GM18508 (cell line): ENCODE results near the gene MPZL1.
"Not testable (repeated sequence)": the region's sequence is repeated elsewhere in the genome, so short reads cannot be mapped to it uniquely, and the experiment has no call there.

Experiments
- ATAC-seq: cut with Tn5 transposase; IDR thresholded peaks from one replicate; pipeline ENCODE4 v1.9.1; 2021; ENCODE audit warnings: moderate number of reproducible peaks; ENCODE audit not compliant: insufficient read depth, unreplicated experiment

MPZL1 gene

GRCh38 chr1:167803358-167804207, 81.8 kb downstream of the MPZL1 start:
- ATAC-seq, result peak; percentile 90

- ATAC-seq, result no peak
Measured at GRCh38 chr1:167805041-167805556, 83.3 kb downstream of the MPZL1 start.

GRCh38 chr1:167806235-167806634, 84.5 kb downstream of the MPZL1 start:
- not testable (repeated sequence) for ATAC-seq

DNA sequence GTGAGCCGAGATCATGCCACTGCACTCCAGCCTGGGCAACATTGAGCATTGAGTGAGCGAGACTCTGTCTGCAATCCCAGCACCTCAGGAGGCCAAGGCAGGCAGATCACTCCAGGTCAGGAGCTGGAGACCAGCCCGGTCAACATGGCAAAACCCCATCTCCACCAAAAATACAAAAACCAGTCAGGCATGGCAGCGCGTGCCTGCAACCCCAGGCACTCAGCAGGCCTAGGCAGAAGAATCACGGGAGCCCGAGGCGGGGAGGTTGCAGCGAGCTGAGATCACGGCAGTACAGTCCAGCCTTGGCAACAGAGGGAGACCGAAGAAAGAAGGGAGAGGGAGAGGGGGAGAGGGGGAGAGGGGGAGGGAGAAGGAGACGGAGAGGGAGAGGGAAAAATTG, 84.9 kb downstream of the MPZL1 start:
- ATAC-seq, result not testable (repeated sequence)

GRCh38 chr1:167808104-167808503, 86.3 kb downstream of the MPZL1 start:
- ATAC-seq, result no peak

- no peak for ATAC-seq
Measured at GRCh38 chr1:167808690-167809089, 86.9 kb downstream of the MPZL1 start.

DNA sequence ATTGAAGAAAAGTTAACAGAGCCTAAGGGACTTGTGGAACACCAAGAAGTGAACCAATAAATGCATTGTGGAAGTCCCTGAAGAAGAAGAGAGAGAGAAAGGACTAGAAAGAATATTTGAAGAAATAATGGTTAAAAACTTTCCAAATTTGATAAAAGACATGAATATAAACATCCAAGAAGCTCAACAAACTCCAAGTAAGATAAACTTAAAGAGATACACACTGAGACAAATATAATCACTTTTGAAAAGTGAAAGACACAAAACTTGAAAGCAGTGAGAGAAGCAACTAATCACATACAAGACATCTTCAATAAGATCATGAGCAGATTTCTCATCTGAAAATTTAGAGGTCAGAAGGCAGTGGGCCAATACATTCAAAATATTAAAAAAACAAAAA, 91.2 kb downstream of the MPZL1 start:
- ATAC-seq, result no peak

GRCh38 chr1:167815650-167816049, 93.9 kb downstream of the MPZL1 start:
- no peak for ATAC-seq

DNA sequence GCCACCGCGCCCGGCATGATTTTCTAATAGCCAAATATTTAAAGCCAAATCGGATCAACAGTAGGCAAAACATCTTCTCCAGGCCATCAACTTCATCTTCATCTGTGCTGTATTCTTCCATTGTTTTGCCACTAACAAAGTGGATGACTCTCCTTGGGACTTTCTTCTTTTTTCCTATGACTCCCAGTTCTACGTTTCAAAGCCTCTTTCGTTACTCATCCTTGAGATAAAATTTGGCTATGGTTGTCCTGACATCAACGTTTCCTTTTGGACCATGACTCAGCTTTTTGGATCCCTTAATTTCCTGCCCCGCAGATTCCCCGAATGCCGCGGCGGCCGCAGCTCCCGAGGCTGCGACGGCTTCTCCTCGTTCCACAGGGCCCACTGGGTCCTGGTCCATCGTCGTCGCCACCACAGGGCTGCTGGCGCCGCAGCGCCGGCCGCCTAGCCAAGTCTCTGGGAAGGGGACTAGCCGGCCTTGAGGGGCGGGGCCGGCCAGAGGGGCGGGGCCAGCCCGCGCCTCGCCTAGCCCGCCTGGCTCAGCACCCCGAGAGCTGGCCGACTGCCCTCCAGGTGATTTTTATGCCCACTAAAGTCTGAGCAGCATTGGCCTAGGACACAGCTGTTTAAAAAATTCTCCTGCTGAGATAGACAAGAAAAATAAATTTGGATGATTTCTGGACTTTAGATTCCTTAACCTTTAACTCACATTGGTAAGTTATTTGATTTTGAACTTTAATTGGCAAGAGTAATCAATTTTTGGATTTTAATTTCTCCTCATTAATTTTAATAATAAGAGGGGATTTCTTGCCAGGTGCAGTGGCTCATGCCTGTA, 98.3 kb downstream of the MPZL1 start:
- ATAC-seq, result no peak

- no peak for ATAC-seq
Measured at GRCh38 chr1:167820684-167821355, 99.0 kb downstream of the MPZL1 start.

- ATAC-seq, result no peak
Measured at GRCh38 chr1:167821356-167821685, 99.5 kb downstream of the MPZL1 start.

DNA sequence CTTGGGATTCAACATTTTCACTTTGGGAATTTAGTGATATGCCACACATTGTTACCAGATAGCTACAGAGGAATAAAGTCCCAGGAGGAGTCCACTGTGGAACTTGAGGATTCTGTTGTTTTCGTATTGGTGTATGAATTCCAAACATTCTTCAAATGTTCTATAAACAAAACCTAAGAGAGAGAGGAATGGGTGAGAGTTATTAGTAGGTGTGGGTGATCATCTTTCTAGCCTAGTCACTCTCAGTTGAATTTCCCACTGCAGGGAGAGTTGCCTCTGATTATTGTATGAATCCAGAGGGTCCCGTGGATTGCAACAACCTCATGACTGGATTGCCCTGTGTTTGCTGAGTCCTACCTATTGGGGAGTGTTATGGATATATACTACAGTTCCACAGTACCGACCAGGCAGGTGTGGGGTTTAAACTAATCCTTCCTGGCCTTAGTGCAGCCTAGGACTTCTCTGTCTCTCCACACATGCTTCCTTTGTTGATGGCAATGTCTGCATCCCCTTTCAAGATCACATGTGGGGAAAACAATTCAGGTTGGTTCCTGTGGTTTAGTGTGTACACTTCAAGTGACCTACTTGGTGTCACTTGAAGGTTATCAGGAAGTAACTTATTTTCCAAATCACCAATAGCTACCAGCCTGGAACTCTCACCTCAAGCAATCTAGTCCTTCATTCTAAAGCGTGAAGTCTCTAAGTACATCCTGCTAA, 100.3 kb downstream of the MPZL1 start:
- no peak for ATAC-seq

- ATAC-seq, result no peak
Measured at GRCh38 chr1:167824163-167824794, 102.5 kb downstream of the MPZL1 start.

DNA sequence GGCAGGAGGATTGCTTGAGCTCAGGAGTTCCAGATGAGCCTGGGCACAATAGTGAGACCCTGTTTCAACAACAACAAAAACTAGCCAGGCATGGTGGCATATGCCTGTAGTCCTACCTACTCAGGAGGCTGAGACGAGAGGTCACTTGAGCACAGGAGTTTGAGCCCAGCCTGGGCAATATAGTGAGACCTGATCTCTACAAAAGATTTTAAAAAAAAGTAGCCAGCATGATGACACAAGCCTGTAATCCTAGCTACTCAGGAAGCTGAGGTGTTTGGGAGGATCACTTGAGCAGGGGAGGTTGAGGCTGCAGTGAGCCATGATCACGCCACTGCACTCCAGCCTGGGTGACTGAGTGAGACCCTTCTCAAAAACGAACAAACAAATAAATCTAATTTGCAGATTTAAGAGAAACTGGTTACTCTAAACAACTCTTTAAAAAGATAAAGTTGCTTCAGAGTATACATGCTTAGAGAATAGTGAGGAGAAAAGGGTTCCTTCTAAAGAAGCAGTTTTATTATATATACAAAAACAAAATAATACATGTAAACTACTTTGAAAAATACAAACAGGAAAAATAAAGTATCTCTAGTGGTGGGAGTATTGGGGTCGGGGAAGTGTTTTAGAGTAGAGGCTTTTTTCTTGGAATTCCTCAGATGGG, 103.8 kb downstream of the MPZL1 start:
- ATAC-seq, result no peak

- no peak for ATAC-seq
Measured at GRCh38 chr1:167826127-167826526, 104.3 kb downstream of the MPZL1 start.

DNA sequence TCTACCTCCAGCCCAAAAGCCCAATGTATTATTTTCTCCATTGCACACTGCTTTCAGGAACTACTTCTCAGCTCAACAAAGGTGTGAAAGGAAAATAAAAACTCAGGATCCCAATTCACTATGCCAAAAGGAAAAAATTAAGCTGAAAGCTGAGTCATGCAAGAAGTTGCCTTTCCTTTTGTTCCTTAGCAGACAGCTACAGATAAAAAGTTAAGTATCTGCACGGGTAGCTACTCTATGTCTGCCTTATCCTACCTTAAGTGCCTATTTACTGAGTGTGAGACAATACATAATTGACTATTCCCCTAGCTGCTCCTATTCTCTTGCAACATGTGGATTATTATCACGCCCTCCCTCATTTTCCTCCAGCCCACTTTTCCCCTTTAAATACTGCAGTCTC, 108.1 kb downstream of the MPZL1 start:
- ATAC-seq, result no peak

DNA sequence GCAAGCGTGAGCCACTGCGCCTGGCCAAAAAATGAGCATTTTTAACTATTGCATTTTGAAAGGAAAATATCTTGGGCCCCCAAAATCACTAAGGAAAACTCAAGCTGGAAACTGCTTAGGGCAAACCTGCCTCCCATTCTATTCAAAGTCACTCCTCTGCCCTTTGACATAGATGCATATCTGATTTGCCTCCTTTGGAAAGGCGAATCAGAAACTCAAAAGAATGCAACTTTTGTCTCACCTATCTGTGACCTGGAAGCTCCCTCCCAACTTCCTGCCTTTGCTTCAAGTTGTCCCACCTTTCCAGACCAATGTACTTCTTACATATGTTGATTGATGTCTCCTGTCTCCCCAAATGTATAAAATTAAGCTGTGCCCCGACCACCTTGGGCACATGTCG, 108.9 kb downstream of the MPZL1 start:
- ATAC-seq, result not testable (repeated sequence)

- ATAC-seq, result no peak
Measured at GRCh38 chr1:167832693-167833092, 110.9 kb downstream of the MPZL1 start.

DNA sequence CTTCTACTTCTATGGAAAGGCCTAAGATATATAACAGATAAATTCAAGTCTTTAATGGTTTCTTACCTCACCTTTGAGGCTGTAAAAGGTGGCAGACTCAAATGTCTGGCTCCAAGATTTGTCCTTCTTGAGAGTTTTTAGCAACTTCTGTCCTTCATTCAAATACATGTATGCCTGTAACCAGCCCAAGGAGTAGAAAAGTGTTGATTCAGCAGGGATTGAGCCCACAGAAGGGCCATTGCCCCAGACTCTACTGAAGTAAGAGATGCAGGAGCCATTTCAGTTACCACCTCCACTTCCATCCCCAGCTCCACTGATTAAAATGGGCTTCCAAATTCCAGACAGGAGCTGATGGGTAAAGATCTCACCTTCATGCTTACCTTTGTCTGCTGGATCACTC, 112.1 kb downstream of the MPZL1 start:
- no peak for ATAC-seq
